Ascending aorta (tissue), 2 donors: ENCODE data around the gene CHST11. TPM values are rescaled to one million over a fixed set of nuclear protein-coding genes. Genes with fewer than 3 reads are reported as not detected.

ENCODE experiments used
- DNase-seq, 2 donors: peaks; one replicate each; pipeline ENCODE4 v3.0.0-alpha.2; 2019; ENCODE audit warnings: low spot score in 2 of 2
- H3K27ac ChIP-seq, 2 donors: fragments of 200-600 bp; sonication (generic); one replicate each; pipeline ENCODE4 v1.5.1; 2016 to 2017; ENCODE audit warnings: mild to moderate bottlenecking in 1 of 2
- H3K27me3 ChIP-seq: fragments of 200-600 bp; sonication (generic); one replicate; pipeline ENCODE4 v1.5.1; 2017
- H3K36me3 ChIP-seq, 2 donors: fragments of 200-600 bp; sonication (generic); one replicate each; pipeline ENCODE4 v1.5.1; 2016
- H3K4me1 ChIP-seq, 2 donors: fragments of 200-600 bp; sonication (generic); one replicate each; pipeline ENCODE4 v1.5.1; 2016 to 2017; ENCODE audit warnings: mild to moderate bottlenecking in 1 of 2
- H3K4me3 ChIP-seq, 2 donors: fragments of 200-600 bp; sonication (generic); one replicate each; pipeline ENCODE4 v1.5.1; 2016 to 2017; ENCODE audit warnings: mild to moderate bottlenecking in 1 of 2
- H3K9me3 ChIP-seq, 2 donors: fragments of 200-600 bp; sonication (generic); one replicate each; pipeline ENCODE4 v1.5.1; 2016
- intact Hi-C: fragments of 100-400 bp; cut with DNase I; formaldehyde crosslinking; loops from one replicate; pipeline ENCODE4 v1.15.1; 2023
- total RNA-seq: library from RNA; depleted of rRNA; stranded (reverse); fragments of >200 nt; gene quantifications from one replicate; pipeline ENCODE4 v1.1.0, GENCODE V29; 2016
- TF ChIP-seq, protein P1 (sequence below), 3 experiments: fragments of 200-600 bp in 2 of 3; fragments of 450-650 bp in 1 of 3; sonication (generic) in 2 of 3; IDR thresholded peaks; one replicate each; pipeline ENCODE4 v1.5.1; 2016 to 2019; ENCODE audit warnings: antibody characterized with exemption in 3 of 3, mild to moderate bottlenecking in 1 of 3, moderate library complexity in 1 of 3

The CHST11 gene
- total RNA-seq, 1 donor from 2014 or later: 63.2 TPM

DNA sequence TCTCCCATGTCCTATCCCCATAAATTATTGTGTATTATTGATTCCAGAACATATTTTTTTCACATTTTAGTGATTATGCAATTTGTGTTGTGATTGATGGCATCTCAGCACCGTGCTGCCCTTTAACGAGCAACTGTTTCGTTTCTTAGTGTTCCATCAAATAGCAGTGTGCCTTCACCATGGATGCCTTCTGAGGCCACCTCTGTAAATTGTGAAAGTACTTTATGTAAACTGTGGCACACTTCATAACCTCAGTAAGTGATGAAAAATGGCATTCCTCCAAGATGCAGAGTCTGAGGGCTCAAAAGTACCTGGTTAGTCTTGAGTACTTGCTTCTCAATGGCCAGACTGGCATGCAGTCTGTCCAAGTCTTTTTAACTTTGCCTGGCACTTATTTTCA is 8.2 kb downstream of the CHST11 start:
- Histone ChIP-seq H3K27ac (no peak overlapping the region), H3K36me3 (no peaks in the 10 kb centered on the region), H3K4me3 (no peak overlapping the region), H3K9me3 (no peaks in the 10 kb centered on the region), H3K4me1 (peaks cover 0 to 10% of the 10 kb centered on the region in 2 donors), H3K27me3 (no peaks in the 10 kb centered on the region)
- TF ChIP-seq, protein P1, sequence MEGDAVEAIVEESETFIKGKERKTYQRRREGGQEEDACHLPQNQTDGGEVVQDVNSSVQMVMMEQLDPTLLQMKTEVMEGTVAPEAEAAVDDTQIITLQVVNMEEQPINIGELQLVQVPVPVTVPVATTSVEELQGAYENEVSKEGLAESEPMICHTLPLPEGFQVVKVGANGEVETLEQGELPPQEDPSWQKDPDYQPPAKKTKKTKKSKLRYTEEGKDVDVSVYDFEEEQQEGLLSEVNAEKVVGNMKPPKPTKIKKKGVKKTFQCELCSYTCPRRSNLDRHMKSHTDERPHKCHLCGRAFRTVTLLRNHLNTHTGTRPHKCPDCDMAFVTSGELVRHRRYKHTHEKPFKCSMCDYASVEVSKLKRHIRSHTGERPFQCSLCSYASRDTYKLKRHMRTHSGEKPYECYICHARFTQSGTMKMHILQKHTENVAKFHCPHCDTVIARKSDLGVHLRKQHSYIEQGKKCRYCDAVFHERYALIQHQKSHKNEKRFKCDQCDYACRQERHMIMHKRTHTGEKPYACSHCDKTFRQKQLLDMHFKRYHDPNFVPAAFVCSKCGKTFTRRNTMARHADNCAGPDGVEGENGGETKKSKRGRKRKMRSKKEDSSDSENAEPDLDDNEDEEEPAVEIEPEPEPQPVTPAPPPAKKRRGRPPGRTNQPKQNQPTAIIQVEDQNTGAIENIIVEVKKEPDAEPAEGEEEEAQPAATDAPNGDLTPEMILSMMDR (IDR thresholded peaks at IDR 0.05): no peak
- intact Hi-C loops: no loop called here
- no peak for DNase-seq

DNA sequence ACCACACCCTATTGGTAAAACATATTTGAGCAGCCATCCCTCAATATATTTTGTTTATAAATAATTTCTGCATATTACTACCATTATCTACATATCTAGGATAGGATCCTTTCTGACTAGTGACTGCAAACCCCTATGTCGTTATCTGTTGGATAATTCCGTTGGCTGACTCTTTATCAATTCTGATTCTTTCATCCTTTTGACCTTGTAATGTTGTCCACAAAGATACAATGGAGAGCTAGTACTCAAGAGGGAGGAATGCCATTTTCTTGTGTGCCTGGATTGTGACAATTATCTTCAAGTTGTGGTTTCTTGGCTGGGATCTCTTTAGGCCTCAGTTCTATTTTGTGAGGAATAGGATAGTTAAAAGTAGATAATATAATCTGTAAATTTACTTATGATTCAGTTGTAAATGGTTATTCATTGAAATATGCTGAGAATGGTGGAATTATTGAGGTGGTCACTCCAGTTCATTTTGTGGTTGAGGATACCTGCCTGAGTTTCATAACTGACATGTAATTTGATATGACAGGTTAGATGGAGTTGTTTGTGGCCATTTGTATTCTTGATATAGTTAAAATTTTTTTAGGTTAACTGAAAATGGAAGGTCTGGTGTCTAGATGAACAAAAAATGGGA is 10.1 kb downstream of the CHST11 start:
- intact Hi-C loops: no loop called here
- DNase-seq: no peak
- Histone ChIP-seq H3K4me1 (peaks cover 0 to 2% of the 10 kb centered on the region in 2 donors), H3K27me3 (no peaks in the 10 kb centered on the region), H3K9me3 (no peaks in the 10 kb centered on the region), H3K4me3 (no peak overlapping the region), H3K27ac (no peak overlapping the region), H3K36me3 (no peaks in the 10 kb centered on the region)
- TF ChIP-seq, protein P1 (IDR thresholded peaks at IDR 0.05): no peak

DNA sequence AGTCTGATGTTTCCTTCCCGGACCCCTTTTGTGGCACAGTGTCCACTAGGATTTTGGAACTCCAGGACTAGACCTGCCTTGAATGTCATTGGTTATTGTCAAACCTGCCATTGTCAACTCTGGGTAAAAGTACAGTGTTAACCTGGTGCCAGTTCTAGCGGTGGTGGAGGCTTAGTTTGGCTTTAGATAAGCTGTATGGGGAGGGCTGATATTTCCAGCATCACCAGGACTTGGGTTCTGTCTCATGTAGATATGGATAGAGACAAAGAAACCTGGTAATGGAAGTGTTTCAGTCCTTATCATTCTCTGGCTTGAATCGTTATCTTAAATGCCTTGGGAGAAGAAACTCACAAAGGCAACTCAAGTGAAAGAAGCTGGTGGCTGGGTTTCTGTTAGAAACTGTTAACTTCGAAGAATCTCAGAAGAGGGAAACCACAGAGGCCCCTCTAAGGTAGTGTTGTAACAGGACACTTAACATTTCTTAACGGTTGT is 10.6 kb downstream of the CHST11 start:
- Histone ChIP-seq H3K4me3 (no peak overlapping the region), H3K27ac (no peak overlapping the region), H3K36me3 (no peaks in the 10 kb centered on the region), H3K9me3 (no peaks in the 10 kb centered on the region), H3K4me1 (peaks cover 0 to 2% of the 10 kb centered on the region in 2 donors), H3K27me3 (no peaks in the 10 kb centered on the region)
- TF ChIP-seq, protein P1 (IDR thresholded peaks at IDR 0.05): no peak
- intact Hi-C loops: no loop called here
- DNase-seq: no peak

DNA sequence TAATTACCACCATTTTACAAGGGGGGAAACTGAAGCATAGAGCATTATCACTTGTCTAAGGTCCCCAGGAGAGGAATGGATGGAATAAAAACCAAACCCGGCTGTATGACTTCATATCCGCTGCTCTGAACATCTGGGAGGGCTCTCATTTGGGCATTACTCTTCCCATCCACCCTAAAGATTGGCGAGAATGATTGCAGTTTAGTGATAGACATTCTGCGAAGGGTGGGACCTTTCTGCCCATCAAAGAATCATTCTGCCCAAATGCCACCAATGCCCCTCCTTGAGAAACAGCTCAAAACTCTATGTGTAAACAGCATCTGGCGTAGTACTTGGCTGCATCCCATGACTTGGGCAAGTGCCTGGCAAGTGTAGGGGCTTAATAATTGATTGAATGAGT is 11.6 kb downstream of the CHST11 start:
- Histone ChIP-seq H3K9me3 (no peaks in the 10 kb centered on the region), H3K27me3 (no peaks in the 10 kb centered on the region), H3K36me3 (no peaks in the 10 kb centered on the region), H3K4me1 (no peaks in the 10 kb centered on the region), H3K27ac (no peak overlapping the region), H3K4me3 (no peak overlapping the region)
- no peak for DNase-seq
- TF ChIP-seq, protein P1 (IDR thresholded peaks at IDR 0.05): no peak
- intact Hi-C loops: no loop called here

DNA sequence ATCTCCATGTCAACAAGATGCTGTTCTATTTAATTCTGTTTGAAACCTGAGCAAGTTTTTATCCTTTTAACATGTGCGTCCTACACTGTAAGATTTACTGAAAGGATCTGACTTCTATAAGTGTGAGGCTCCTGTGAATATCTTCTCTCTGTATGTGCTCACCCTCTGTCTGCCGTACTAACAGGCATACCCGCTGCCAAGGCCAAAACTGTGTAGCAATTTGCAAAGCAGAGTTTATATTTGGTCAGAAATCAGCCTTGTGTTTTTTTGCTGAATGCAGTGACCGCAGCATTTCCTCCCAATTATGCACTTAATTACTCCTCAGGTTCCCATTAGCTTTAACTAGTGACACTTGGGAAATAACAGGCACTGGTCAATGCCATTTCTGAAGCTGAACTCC is 12.3 kb downstream of the CHST11 start:
- Histone ChIP-seq H3K4me3 (no peak overlapping the region), H3K36me3 (no peaks in the 10 kb centered on the region), H3K4me1 (no peaks in the 10 kb centered on the region), H3K27ac (no peak overlapping the region), H3K27me3 (no peaks in the 10 kb centered on the region), H3K9me3 (no peaks in the 10 kb centered on the region)
- intact Hi-C loops: no loop called here
- DNase-seq: no peak
- TF ChIP-seq, protein P1 (IDR thresholded peaks at IDR 0.05): no peak
